HepG2 (cell line): ENCODE results near the gene ANO6. TPM values are rescaled to one million over a fixed set of nuclear protein-coding genes. Genes with fewer than 3 reads are reported as not detected.

Experiments
- ATAC-seq: fragments of 200-7000 bp; cut with Tn5 transposase; 3 replicates; pipeline ENCODE4 v1.9.1; 2020; ENCODE audit warnings: mild to moderate bottlenecking, moderate library complexity
- BruUV-seq: library from RNA; stranded (reverse); fragments of 400-500 nt; replicated peaks from 2 replicates; lab custom pipeline; 2021; lab: Mats Ljungman, UMichigan
- CTCF ChIA-PET: fragments of 300-600 bp; formaldehyde crosslinking; extraction: SDS; loops from one replicate; lab custom pipeline; 2021; ENCODE audit warnings: low total read pairs, inconsistent platforms, low intra/inter-chr PET ratio; lab: Yijun Ruan, JAX
- POLR2A ChIA-PET: fragments of 350-600 bp; sonication (Branson Sonifier 250); formaldehyde crosslinking; loops from one replicate; lab custom pipeline; 2020; ENCODE audit warnings: antibody characterized with exemption, inconsistent platforms; lab: Yijun Ruan, JAX
- DNase-seq: peaks from one replicate; pipeline ENCODE4 v3.0.0-alpha.2; 2015; ENCODE audit warnings: low spot score
- FAIRE-seq: peaks from 3 replicates; lab custom pipeline; 2011; peaks lifted over from hg19 to GRCh38; lab: Jason Lieb, UNC
- H2AFZ ChIP-seq: one replicate; pipeline ENCODE4 v1.6.1; 2011; ENCODE audit warnings: low read length, inconsistent platforms
- H3K27ac ChIP-seq: fragments of 300-600 bp; 3 replicates; pipeline ENCODE4 v1.8.0; 2011; ENCODE audit warnings: mixed run types, mild to moderate bottlenecking, mixed read lengths, low read length, inconsistent platforms; ENCODE audit not compliant: insufficient read depth; ENCODE audit errors: extremely low read length
- H3K27me3 ChIP-seq, 2 experiments: fragments of 200-600 bp in 1 of 2; 2 replicates in 1 of 2; 3 replicates in 1 of 2; pipeline versions ENCODE4 v1.6.0 to v1.8.0; 2011; ENCODE audit warnings: low read length in 2 of 2, mild to moderate bottlenecking in 2 of 2, moderate library complexity in 2 of 2, inconsistent platforms in 1 of 2; ENCODE audit not compliant: insufficient read depth in 2 of 2, control insufficient read depth in 1 of 2
- H3K36me3 ChIP-seq, 2 experiments: fragments of 200-600 bp in 1 of 2; replicated peaks in 1 of 2; 2 replicates in 1 of 2; 3 replicates in 1 of 2; pipeline versions ENCODE4 v1.5.1 to v1.8.0; 2011; ENCODE audit warnings: low read length in 2 of 2, inconsistent platforms in 1 of 2; ENCODE audit not compliant: insufficient read depth in 2 of 2, control insufficient read depth in 1 of 2
- H3K4me1 ChIP-seq: 2 replicates; pipeline ENCODE4 v1.5.1; 2012; ENCODE audit warnings: low read length, inconsistent platforms; ENCODE audit not compliant: insufficient read depth
- H3K4me2 ChIP-seq: 2 replicates; pipeline ENCODE4 v1.6.0; 2011; ENCODE audit warnings: low read depth, low read length, inconsistent platforms
- H3K4me3 ChIP-seq, 3 experiments: fragments of 200-600 bp in 1 of 3; sonication (generic), shearing (Covaris generic) in 1 of 3; replicated peaks in 1 of 3; 2 replicates each; pipeline ENCODE4 v1.5.1; 2011 to 2016; ENCODE audit warnings: low read length in 3 of 3, inconsistent platforms in 2 of 3, low read depth in 2 of 3, mild to moderate bottlenecking in 2 of 3, control low read depth in 1 of 3, mixed read lengths in 1 of 3; ENCODE audit not compliant: insufficient read depth in 1 of 3
- H3K79me2 ChIP-seq: one replicate; pipeline ENCODE4 v1.6.1; 2011; ENCODE audit warnings: low read length, inconsistent platforms; ENCODE audit not compliant: insufficient read depth
- H3K9ac ChIP-seq: 2 replicates; pipeline ENCODE4 v1.6.0; 2011; ENCODE audit warnings: mild to moderate bottlenecking, low read depth, low read length, inconsistent platforms; ENCODE audit not compliant: insufficient read depth
- H3K9me3 ChIP-seq: 2 replicates; pipeline ENCODE4 v1.5.1; 2012; ENCODE audit warnings: mild to moderate bottlenecking, low read length
- H4K20me1 ChIP-seq: 2 replicates; pipeline ENCODE4 v1.6.0; 2011; ENCODE audit warnings: inconsistent platforms, mild to moderate bottlenecking, low read length, moderate library complexity; ENCODE audit not compliant: insufficient read depth
- IKZF4 ChIP-seq: sonication (generic); formaldehyde crosslinking; IDR thresholded peaks from 2 replicates; pipeline ENCODE4 v1.5.1; 2020; ENCODE audit warnings: borderline replicate concordance, mild to moderate bottlenecking, low read depth, missing genetic modification reagents; ENCODE audit errors: not compliant biosample characterization
- KLF16 ChIP-seq, 2 experiments: sonication (generic) in 1 of 2; formaldehyde crosslinking in 1 of 2; IDR thresholded peaks; 2 replicates each; pipeline versions ENCODE4 v1.6.1 to v1.8.0; 2016 to 2023; ENCODE audit warnings: missing genetic modification reagents in 2 of 2, missing compliant biosample characterization in 1 of 2
- MAFK ChIP-seq, 2 experiments: IDR thresholded peaks in 1 of 2; conservative IDR thresholded peaks in 1 of 2; 2 replicates each; pipeline ENCODE4 v1.6.1; 2011; ENCODE audit warnings: improper control_type of control experiment in 2 of 2, low read length in 2 of 2
- POLR2G ChIP-seq: fragments of 200-400 bp; formaldehyde crosslinking; IDR thresholded peaks from 2 replicates; pipeline ENCODE4 v1.6.1; 2018; ENCODE audit warnings: mild to moderate bottlenecking, low read depth, low read length, moderate library complexity
- RELA ChIP-seq: sonication (generic); formaldehyde crosslinking; IDR thresholded peaks from 2 replicates; pipeline ENCODE4 v1.4.0; 2020; ENCODE audit warnings: missing genetic modification reagents
- YEATS2 ChIP-seq: sonication (generic); formaldehyde crosslinking; IDR thresholded peaks from 2 replicates; pipeline ENCODE4 v1.4.0; 2020; ENCODE audit warnings: missing genetic modification reagents, borderline replicate concordance
- ZNF564 ChIP-seq: sonication (generic); formaldehyde crosslinking; IDR thresholded peaks from 2 replicates; pipeline ENCODE4 v1.8.1; 2023; ENCODE audit warnings: mild to moderate bottlenecking, missing genetic modification reagents
- WGBS: methylation state at CpG from one replicate; pipeline ENCODE4 v1.1.6; 2017; ENCODE audit warnings: low lambda C conversion rate; 5-methylcytosine and 5-hydroxymethylcytosine counted together
- in situ Hi-C: cut with HindIII; loops from 2 replicates; pipeline ENCODE4 v1.10.0; 2017; ENCODE audit warnings: low pct_unique_long_range_greater_than_20kb; ENCODE audit not compliant: extremely low pct_ligation_motif_present
- intact Hi-C: fragments of 100-400 bp; cut with micrococcal nuclease; formaldehyde crosslinking; loops from one replicate; pipeline ENCODE4 v1.10.0; 2022; ENCODE audit not compliant: unreplicated experiment
- polyA plus RNA-seq, 8 experiments: library from polyadenylated mRNA; depleted of rRNA in 3 of 8; stranded (reverse) in 7 of 8; unstranded in 1 of 8; fragments of >200 nt; fragmentation: Illumina TruSeq in 4 of 8; extraction: Trizol in 4 of 8; gene quantifications; 2 replicates each; pipeline versions ENCODE4 v1.2.1 to v1.2.3, GENCODE V29; 2011 to 2016; ENCODE audit warnings: low read depth in 4 of 8, missing spikeins in 1 of 8, mixed read lengths in 1 of 8; ENCODE audit not compliant: insufficient read depth in 1 of 8
- total RNA-seq, 5 experiments: library from RNA; depleted of rRNA; stranded (reverse); fragments of >200 nt; fragmentation: Illumina TruSeq; extraction: Trizol; gene quantifications; 2 replicates each; pipeline ENCODE4 v1.2.3, GENCODE V29; 2016; ENCODE audit warnings: low read depth in 1 of 5
- TF ChIP-seq, protein P1 (sequence below): IDR thresholded peaks from 2 replicates; pipeline ENCODE4 v1.6.1; 2016; ENCODE audit warnings: mild to moderate bottlenecking
- TF ChIP-seq, protein P2 (sequence below): IDR thresholded peaks from 2 replicates; pipeline ENCODE4 v1.6.1; 2016

ANO6 gene
- total and polyA plus RNA-seq, 2 of the 13 experiments (the other 11 are each of a cell fraction or from before 2014, with no cell fraction given) = 37.8 to 57.1 TPM

DNA sequence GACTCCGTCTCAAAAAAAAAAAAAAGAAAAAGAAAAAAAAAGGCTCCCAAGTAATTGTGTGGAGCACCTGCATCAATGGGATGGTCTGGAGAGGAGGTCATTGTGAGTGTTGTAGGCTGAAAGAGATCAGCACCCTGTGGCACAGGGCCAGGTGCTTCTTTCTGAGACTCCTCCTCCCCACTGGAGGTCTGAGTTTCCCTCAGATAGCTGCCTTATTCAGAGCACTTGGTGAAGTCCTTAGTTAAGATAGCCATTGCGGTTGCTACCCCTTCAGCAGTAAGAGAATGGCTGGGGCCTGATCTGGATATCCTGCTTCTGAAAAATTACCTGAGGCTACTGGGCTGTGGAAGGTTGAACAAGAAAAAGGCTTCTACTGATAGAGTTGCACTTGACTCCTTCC is 69.8 kb downstream of the ANO6 start (continued):
- TF ChIP-seq, protein P1, sequence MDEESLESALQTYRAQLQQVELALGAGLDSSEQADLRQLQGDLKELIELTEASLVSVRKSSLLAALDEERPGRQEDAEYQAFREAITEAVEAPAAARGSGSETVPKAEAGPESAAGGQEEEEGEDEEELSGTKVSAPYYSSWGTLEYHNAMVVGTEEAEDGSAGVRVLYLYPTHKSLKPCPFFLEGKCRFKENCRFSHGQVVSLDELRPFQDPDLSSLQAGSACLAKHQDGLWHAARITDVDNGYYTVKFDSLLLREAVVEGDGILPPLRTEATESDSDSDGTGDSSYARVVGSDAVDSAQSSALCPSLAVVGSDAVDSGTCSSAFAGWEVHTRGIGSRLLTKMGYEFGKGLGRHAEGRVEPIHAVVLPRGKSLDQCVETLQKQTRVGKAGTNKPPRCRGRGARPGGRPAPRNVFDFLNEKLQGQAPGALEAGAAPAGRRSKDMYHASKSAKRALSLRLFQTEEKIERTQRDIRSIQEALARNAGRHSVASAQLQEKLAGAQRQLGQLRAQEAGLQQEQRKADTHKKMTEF (CRISPR knock-in tag) = no peak
- no peak for TF ChIP-seq POLR2G
- TF ChIP-seq, protein P2, sequence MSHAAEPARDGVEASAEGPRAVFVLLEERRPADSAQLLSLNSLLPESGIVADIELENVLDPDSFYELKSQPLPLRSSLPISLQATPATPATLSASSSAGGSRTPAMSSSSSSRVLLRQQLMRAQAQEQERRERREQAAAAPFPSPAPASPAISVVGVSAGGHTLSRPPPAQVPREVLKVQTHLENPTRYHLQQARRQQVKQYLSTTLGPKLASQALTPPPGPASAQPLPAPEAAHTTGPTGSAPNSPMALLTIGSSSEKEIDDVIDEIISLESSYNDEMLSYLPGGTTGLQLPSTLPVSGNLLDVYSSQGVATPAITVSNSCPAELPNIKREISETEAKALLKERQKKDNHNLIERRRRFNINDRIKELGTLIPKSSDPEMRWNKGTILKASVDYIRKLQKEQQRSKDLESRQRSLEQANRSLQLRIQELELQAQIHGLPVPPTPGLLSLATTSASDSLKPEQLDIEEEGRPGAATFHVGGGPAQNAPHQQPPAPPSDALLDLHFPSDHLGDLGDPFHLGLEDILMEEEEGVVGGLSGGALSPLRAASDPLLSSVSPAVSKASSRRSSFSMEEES (CRISPR knock-in tag) = no peak

DNA sequence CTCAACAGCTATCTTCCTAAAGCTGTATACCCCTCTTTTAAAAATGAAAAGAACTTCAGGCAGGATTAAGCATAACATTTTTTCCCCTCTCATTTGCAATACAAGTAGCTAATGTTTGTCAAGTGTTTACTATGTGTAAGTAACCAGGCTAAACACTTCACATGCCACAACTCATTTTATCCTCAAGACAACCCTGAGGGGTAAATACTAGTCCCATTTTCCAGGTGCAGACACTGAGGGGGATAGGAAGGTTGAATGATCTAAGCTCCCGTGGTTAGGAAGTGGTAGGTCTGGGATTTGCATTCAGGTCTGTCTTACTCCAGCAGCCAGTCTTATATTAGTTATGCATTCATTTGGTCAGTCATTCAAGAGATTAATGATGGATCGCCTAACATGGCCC is 70.7 kb downstream of the ANO6 start:
- Histone ChIP-seq H2AFZ (no peak overlapping the region), H3K4me1 (peaks cover 24% of the 10 kb centered on the region), H3K79me2 (no peaks in the 10 kb centered on the region), H3K27ac (no peak overlapping the region), H3K9ac (no peak overlapping the region), H3K4me2 (no peak overlapping the region), H4K20me1 (no peaks in the 10 kb centered on the region), H3K27me3 (no peaks in the 10 kb centered on the region), H3K36me3 (0 out of 5 replicates have a peak, but pooled peaks cover 2 to 3% of the 10 kb centered on the region in 2 experiments), H3K9me3 (no peaks in the 10 kb centered on the region), H3K4me3 (no peak overlapping the region)
- intact Hi-C loops = no loop called here
- TF ChIP-seq RELA (no peak), IKZF4 (CRISPR knock-in tag) (no peak), KLF16 (CRISPR knock-in tag; IDR thresholded peaks at IDR 0.05) (no peak), MAFK (conservative IDR thresholded peaks at IDR 0.05 in 1 of 2, IDR thresholded peaks at IDR 0.05 in 1 of 2; ENCODE audit: low read length in 2 of 2) (no peak), YEATS2 (CRISPR knock-in tag) (no peak), ZNF564 (CRISPR knock-in tag) (no peak)
- ChIA-PET POLR2A (no interaction called here), CTCF (no interaction called here)
- 93% methylated on average over 2 of the region's 2 CpGs for WGBS
- in situ Hi-C loops = no loop called here
- no TSS peak for BruUV-seq
- FAIRE-seq (no peak), ATAC-seq (no peak), DNase-seq (no peak)
